Measurements from ENCODE around the gene ETV3L.
A peak's percentile ranks its signal among the peaks of the same experiment; 100 is the strongest.
"Not testable (repeated sequence)": the region's sequence is repeated elsewhere in the genome, so short reads cannot be mapped to it uniquely, and the experiment has no call there.

ETV3L gene

DNA sequence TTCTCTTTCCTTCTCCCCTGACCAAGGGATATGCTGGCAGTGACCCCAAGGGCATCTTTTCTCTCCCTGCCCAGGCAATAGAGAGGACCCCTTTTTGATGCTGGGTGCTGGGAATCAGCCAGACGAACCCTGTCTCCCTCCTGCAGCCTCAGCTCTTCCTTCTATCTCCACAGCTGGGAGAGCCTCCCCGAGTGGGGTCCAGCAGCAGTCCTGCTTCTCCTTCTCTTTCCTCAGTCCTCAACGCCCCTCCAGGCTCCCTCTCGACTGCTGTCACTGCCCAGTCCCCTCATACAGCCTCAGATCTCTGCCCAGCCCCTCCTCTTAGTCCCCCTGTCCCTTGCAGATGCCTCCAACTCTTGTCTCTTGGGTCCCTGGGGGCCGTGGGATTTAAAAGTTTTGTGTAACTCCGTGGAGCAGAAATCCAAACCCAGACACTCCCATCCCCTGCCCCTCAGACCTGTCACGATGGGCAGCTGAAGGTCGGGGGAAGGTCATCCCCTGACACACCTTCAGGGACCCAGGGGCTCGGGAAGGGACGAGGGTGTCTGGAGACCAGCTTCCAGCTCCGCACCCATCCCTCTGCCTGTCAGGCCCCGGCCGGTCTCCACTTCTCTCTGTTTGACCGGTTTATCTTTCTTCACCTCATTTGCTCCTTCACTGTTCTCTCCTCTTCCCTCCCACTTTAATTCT lies 5.8 kb upstream of the ETV3L start:
- no peak for DNase-seq (ENCODE audit: low read depth, low spot score)

DNA sequence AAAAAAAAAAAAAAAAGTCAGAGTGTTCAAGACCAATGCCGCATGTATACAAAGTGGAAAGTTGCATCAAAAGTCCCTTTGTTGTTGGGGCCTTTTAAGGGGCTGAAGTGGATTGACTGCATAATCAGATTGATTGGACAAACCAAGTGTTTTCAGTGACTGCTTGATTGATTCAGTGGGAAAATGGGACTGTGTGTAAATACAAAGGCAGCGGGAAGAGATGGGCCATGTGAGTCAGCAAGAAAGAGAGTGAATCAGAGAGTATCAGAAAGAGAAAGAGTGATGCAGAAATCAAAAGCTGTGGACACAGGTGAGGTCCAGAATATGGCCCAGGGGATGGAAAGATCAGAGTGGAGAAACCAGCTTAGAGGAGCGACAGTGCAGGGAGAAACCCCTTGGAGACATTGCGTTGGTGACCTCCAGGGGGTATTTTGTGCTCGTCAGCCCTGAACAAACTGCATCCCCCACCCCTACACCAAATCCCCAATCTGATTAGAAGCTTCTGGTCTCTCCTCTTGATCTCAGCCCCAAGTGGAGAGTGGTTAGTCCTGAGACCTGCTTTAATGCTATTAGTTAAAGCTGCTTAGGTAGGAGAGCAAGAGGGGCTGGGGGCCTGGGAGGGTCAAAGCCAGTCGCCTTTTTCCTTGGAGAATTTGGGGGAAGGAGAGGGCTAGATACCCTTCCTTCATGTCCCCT lies 5.1 kb upstream of the ETV3L start:
- DNase-seq (ENCODE audit: low read depth, low spot score): no peak

DNA sequence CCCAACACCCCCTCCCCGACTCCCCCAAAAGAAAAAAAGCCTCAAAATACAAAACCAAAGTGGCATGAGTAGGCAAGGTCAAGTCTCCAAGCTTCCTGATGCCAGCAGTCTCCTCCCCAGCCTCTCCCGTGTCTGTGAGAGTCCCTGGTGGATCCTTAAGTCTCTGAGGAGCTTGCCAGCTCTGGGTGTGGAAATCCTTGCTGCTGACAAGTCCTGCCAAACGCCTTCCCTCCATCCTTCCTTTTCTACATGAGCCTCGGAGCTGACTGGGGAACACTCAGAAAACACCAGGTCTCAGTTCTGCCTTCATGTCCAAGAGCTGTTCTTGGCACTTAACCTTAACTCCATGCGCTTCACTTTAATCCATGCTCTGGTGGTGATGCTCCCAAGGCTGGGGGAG lies 3.7 kb upstream of the ETV3L start:
- no peak for DNase-seq (ENCODE audit: low read depth, low spot score)

DNA sequence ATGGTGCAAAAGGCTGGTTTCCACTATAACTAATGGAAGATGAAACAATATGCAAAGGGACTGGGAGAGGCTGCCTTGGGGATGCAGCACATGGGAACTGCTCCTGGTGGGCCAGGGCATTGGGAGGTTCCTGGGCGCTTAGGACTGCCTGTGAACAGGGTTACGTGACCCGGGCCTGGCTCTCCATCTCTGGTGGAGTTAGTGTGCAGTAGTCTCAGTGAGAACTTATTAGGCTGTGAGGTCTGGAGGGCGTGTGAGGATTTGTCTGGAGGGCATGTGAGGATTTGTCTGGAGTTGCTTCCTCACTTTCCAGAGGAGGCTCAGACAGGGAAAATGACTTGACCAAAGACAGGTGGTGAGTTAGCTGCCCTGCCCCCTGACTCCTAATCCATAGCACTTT lies 1.5 kb upstream of the ETV3L start:
- DNase-seq (ENCODE audit: low read depth, low spot score): no peak

DNA sequence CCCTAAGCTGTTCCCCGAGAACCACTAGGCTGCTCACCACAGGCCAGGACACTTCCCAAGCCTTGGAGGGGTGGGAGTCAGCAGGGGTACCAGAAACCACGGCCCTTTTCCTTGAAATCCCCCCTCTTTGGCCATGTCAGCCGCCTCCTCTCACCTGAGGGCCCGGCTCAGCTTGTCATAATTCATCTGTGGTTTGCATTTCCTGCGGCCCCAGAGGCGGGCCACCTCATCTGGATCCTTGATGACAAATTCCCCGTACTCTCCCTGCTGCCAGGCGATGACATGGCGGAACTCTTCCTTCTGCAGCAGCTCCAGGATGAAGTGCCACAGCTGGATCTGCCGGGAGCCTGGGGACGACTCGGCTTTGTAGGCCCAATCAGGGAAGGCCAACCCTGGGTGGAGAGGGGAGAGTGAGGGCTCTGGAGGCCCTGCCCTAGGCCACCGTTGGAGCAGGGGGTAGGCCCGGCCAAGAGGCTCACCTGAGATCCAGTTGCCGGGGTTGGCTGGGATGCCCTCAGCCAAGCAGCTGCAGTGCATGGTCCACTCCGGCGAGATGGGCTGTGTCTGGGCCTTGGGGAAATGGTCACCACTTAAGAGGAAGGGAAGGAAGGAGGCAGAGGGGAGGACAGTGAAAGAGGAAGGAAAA lies 498 bp downstream of the ETV3L start:
- DNase-seq (ENCODE audit: low read depth, low spot score): not testable (repeated sequence)

DNA sequence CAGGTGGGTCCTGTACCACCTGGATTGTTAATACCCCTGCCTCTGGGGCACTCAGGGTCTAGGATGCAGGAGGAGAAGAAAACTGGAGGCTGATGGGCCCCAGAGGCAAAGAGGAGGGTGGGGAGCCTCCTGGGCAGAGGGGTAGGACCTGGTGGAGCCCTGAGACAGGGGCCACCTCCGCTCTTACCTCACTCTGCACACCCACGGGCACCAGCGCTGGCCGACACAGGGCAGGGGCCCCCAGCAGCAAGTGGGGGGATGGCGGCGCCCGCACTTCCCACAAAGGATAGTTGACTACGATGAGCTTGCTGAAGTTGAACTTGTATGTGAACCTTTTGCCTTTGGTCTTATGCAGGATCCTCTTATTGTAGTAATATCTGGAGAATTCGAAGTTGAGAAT lies 1.1 kb downstream of the ETV3L start:
- no peak for DNase-seq (ENCODE audit: low read depth, low spot score)

DNA sequence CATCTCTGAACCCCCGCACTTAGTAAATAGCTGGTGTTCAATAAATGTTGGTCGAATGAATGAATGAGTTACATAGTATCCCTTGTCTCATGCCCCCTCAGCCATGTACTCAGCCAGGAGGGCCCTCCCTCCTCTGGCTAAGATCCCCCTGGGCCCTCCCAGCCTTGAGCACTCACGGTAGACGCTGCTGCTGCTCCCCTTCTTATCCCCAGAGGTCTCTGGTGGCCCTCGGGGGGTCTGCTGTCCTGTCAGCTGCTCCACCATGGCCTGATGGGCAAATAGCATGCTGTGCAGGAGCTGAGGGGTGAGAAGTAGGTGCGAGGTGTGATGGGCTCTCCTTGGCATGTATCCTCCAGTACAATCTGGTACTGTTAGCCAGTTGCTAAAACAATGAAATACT lies 1.9 kb downstream of the ETV3L start:
- DNase-seq (ENCODE audit: low read depth, low spot score): no peak

DNA sequence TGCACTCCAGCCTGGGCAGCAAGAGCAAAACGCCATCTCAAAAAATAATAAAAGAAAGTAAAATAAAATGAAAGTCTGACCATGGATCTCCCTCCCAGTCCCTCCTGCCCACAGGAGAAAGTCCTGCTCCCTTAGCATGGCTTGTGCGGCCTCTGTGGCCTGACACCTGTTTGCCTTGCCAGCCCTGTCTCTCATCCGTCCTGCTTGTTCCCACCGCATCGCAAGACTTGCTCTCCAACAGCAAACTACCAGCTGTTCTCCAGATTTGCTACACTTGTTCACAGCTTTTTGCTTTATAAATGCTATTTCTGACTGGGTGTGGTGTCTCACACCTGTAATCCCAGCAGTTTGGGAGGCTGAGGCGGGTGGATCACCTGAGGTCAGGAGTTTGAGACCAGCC lies 2.7 kb downstream of the ETV3L start:
- DNase-seq (ENCODE audit: low read depth, low spot score): no peak

DNA sequence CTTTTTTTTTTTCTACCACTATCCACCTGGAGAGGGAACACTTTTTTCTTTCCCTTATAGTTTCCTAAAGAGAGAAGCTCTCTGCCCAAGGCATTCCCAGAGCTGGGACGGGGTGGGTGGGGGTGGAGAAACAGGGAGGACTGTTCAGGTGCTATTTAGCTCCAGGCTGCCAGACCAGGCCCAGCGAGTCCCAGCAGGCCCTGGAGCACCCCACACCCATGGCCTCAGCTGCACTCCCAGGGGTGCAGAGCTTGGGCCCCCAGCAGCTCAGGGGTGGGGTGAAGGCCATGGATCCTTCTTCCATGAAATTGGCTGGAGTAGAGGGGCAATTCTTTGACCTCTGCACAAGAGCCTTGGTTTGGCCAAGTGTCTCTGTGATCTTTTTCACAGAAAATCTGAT lies 4.1 kb downstream of the ETV3L start:
- no peak for DNase-seq (ENCODE audit: low read depth, low spot score)

DNA sequence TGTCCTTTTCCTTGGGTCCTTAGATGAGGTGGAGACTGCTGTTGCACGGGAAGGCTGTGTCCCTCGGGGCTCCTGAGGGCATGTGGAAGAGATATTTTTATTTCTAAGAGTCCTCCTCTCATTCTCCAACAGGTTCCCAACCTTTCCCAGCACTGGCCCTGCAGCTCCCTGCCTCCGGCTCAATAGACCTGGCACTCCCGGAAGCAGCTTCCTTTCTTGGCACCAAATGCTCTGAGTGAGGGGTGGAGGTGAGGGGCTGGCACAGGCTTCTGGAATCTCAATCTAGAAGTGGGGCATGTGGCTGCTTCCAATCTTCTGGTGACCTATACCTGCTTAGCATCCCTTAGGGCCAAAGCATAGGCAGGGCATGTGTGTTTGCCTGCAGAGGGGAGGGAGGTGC lies 4.5 kb downstream of the ETV3L start:
- no peak for DNase-seq (ENCODE audit: low read depth, low spot score)

DNA sequence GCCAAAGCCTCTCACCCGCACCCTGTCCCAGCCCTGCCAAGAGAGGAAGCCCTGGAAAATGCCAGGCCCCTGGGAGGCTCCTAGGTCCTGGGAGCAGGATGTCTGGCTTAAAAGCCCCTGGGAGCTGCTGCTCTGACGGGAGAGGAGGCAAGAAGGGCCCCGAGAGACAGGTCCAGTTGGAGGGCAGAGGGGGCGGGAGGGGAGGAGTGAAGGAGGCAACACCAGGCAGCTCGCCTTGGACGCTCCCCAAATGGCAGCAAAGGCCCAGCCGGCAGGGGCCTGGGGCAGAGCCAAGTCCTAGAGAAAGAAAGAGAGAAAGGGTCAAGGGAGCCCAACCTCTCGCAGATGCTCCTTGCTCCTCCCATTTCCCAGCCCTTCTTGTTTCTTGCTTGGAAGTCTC lies 6.8 kb downstream of the ETV3L start:
- DNase-seq (ENCODE audit: low read depth, low spot score): no peak

DNA sequence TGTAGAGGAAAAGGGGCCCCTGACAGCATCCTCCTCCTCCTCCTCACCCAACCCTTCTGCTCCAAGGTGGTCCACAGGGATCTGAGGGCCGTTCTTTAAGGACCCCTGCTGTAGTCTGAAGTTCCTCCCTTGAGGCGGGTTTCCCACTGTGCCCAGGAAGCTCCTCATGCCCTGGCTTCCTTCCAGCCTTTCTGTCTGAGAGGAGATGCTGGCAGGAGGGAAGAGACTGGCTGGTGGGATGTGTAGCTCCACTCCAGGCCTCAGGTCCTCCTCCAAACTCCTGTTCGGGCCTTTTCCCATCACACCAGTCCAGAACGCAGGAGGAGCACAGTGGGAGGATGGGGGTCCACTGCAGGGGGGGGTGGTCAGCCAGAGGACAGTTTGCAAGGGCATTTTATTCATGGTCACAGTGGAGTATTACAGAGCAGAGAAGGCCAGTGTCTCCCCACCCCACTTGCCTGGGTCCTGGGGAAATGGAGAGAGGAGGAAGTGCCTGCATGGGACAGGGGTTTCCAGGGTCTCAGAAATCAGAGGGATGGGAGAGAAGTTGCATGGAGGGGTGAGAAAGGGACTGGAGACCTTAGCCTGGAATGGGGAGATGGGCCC lies 7.8 kb downstream of the ETV3L start:
- no peak for DNase-seq (ENCODE audit: low read depth, low spot score)

DNA sequence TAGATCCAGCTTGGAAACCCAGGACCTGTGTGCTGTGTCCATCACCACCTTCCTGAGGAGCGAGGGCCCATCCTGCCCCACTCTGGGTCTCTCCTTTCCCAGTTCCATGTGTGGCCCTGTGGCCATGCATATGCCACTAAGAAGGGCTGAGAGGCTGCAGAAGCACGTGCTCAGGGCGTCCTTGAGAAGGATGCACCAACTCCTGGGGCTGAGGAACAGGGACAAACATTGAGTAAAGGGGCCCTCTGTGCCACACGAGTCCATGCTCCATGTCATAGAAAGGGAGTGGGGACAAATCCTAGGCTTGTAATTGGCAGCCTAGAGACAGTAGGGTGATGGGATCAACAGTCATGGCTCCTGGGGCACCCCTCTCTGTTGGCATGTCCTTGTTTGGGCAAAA lies 8.4 kb downstream of the ETV3L start:
- DNase-seq (ENCODE audit: low read depth, low spot score): no peak

DNA sequence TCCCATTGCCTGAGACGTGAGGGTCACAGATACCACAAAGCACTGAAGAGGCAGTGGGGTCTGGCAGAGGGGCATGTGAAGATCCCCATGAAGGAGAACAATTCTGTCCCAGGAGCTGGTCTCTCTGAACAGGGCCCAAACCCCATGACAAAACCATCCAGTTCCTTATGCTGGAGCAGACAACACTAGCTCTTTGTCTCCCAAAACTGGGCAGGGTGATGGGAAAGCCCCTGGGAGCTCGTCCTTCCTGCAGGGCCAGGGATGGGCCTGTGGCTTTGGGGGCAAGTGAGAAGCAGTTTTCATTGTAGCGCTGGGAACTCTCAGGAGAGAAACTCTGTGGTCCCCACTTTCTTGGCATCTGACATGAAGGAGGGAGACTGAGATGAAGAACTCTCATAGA lies 8.8 kb downstream of the ETV3L start:
- no peak for DNase-seq (ENCODE audit: low read depth, low spot score)

DNA sequence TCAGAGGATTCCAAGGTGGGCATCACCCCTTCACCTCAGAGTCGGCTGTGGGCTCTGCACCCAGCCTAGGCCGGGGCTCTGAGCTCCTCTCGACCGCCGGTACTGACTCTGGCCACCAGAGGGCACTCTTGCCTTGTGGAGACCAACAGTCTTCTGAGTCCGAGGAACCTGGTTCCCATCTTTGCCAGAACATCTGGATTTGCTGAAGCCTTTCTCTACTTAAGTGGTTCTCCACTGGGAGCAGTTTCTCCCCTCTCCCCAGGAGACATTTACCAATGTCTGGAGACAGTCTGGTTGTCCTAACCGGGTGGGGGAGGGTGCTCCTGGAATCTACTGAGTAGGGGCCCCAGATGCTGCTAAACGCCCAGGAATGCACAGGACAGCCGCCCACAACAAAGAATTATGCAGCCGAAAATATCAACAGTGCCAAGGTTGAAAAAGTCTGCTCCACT lies 9.4 kb downstream of the ETV3L start:
- DNase-seq (ENCODE audit: low read depth, low spot score): peak; percentile 72

DNA sequence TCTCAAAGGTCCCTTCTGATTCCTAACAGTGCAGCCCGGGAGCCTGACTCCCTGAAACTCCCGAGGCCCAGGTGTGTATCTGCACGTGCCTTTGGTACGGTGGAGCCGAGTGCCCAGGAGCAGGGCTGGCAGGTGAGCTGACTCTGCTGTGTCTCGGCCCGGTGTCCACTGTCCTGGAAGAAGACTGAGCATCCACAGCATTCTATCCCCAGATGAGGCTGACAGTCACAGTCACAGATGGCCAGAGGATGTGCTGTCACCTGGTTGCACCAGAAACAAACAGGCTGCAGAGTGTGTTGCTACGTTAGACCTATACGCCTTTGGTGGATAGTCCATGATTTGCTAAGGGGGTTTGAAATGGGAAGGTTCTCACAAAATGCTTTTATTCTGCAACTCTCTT lies 9.8 kb downstream of the ETV3L start:
- DNase-seq (ENCODE audit: low read depth, low spot score): no peak

DNA sequence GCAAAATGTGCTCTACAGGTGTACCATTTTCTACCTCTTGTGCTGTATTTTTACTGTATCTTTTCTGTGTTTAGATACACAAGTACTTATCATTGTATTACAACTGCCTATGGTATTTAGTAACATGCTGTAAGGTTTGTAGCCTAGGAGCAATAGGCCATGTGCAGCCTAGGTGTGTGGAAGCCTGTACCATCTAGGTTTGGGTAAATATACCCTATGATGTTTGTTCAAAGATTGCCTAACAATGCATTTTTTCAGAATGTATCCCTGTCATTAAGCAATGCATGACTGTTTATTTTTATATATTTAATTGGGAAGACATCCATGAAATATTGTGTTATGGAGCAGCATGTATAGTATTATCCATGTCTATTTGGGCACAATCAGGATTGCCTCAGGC lies 11.0 kb downstream of the ETV3L start:
- no peak for DNase-seq (ENCODE audit: low read depth, low spot score)

DNA sequence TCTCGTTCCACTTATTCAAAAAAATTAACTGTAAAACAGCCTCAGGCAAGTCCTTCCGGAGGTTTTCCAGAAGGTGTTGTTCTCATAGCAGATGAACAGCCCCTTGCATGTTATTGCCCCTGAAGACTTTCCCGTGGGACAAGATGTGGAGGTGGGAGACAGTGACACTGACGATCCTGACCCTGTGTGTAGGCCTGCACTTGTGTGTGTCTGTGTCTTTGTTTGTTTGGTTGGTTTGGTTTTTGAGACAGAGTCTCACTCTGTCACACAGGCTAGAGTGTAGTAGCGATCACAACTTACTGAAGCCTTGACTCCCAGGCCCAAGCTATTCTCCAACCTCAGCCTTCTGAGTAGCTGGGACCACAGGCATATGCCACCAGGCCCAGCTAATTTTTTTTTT lies 12.6 kb downstream of the ETV3L start:
- no peak for DNase-seq (ENCODE audit: low read depth, low spot score)

DNA sequence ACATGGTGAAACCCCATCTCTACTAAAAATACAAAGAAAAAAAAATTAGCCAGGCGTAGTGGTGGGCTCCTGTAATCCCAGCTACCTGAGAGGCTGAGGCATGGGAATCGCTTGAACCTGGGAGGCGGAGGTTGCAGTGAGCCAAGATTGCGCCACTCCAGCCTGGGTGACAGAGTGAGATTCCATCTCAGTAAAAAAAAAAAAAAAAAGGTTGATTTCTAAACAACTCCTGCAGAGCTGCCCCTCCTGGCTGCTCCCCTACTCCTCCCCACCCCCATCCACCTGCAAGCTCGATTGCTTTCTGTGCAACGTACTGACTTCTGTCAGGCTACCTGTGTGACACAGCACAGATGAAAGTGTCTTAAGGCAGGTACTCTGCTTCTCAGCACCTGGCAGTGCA lies 13.3 kb downstream of the ETV3L start:
- DNase-seq (ENCODE audit: low read depth, low spot score): no peak

DNA sequence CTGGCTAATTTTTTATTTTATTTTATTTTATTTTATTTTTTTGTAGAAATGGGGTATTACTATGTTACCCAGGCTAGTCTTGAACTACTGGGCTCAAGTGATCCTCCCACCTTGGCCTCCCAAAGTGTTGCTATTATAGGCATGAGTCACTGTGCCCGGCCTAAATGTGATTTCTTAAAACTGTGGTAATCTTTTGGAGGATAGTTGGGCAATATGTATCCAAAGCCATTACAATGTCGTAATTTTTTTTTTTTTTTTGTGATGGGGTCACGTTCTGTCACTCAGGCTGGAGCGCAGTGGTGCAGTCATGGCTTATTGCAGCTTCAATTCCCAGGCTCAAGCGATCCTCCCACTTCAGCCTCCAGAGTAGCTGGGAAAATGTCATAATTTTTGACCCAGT lies 14.2 kb downstream of the ETV3L start:
- DNase-seq (ENCODE audit: low read depth, low spot score): no peak

DNA sequence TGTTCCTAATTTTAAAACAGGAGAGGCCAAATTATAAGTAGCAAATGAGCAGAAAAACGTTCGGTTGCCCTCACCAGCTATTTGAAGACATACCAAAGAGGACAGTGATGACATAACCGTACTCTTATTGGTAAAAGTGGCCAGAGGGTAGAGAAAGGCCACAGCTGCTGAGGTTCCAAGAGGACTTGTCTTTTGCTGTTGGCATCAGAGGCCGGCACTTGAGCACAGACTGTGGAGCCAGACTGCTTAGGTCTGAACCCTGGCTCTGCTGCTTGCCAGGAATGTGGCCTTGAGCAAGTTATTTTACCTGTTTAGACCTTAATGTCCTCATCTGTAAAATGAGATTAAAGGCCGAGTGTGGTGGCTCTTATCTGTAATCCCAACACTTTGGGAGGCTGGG lies 14.9 kb downstream of the ETV3L start:
- DNase-seq (ENCODE audit: low read depth, low spot score): no peak

DNA sequence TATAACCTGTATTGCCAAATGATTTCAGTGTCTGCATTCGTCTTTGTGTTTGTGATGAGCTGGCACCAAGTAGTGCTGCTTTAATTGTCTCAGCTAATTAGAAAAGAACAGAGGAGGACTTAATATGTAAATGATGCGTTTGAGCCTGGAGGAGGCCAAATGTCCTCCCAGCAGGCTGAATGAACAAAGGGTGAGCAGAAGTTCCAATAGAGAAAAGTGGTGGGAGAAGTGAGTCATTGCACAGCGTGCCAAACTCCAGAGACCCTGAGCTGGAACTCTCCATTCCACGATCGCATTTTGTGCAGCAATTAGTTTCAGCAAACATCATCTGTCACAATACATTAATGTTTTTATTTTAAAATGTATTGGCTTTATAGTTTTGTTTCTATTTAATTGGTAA lies 17.9 kb downstream of the ETV3L start:
- no peak for DNase-seq (ENCODE audit: low read depth, low spot score)

DNA sequence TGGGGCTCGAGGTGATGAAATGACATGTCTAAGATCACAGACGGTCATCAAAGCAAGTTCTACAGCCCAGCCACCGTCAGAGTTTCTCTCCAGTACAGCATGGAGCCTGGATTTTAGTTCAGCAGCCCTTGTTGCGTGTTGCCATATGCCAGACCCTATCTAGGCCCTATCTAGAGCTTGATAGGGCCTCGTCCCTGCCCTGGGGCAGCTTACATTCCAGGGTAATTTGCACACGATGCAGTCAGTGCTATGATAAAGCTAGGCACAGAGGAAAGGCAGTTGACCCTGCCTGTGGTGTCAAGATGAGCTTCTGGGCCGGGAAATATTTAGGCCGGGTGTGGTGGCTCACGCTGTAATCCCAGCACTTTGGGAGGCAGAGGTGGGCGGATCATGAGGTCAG lies 18.9 kb downstream of the ETV3L start:
- DNase-seq (ENCODE audit: low read depth, low spot score): no peak
